H4 (cell line): ENCODE results near the gene TSPAN7. TPM values are rescaled to one million over a fixed set of nuclear protein-coding genes. Genes with fewer than 3 reads are reported as not detected.

ENCODE experiments used
- DNase-seq: peaks from one replicate; pipeline ENCODE4 v3.0.0-alpha.2; 2015; ENCODE audit warnings: low spot score
- total RNA-seq: library from RNA; depleted of rRNA; stranded (reverse); fragments of >200 nt; shearing (Covaris generic); gene quantifications from 2 replicates; pipeline ENCODE4 v1.2.3, GENCODE V29; 2014; rRNA removed

TSPAN7 gene
- total RNA-seq, 1 experiment from 2014 or later, result 14.6 TPM

DNA sequence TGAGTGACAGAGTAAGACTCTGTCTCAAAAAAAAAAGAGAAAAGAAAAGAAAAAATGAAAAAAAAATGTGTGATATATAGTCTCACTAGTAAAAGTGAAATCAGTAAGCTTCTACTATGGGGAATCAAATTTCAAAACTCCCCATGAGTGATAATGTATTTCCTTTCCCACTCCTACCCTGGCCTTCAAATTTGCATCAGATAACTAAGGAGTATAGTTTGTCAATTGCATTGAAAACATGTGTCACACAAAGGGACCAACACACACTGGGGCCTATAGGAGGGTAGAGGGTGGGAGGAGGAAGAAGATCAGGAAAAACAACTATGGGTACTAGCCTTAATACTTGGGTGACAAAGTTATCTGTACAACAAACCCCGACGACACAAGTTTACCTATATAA is 118.4 kb downstream of the TSPAN7 start:
- DNase-seq, result no peak

DNA sequence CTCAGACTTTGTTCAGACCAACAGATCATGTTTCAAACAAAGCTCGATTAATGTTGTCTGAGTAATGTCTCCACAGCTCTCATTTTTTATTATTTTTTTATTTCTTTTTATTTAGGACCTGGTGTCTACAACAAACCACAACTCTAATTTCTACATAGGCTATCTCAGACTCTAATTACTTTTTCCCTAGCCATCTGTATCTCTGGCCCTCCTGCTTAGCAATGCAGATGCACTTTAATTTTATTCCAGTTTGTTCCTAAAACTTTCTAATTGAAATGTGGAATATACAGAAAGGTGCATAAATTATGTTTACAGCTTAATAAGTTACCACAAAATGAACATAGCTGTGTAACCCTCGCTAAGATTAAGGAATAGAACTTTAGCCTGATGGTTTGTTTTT is 120.8 kb downstream of the TSPAN7 start:
- no peak for DNase-seq

DNA sequence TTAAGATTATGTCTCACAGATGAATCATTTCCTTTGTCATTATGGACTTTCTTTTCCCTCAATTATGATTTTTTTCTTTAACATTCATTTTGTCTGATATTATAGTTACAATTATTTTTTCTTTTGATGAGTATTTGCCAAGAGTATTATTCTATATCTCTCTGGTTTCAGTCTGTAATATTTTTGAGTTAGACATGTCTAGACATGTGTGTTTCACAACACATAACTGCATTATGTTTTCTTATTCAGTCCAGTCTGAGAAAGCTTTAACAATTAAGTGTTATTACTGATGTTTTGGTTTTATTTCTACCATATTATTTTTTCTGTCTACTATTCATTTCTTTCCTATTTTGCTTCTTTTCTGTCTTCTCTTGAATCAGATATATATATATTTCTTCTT is 131.6 kb downstream of the TSPAN7 start:
- DNase-seq, result no peak

- DNase-seq, result peak; percentile 43
These were observed 133.1 kb downstream of the TSPAN7 start for GRCh38 chrX:38694394-38694793.

DNA sequence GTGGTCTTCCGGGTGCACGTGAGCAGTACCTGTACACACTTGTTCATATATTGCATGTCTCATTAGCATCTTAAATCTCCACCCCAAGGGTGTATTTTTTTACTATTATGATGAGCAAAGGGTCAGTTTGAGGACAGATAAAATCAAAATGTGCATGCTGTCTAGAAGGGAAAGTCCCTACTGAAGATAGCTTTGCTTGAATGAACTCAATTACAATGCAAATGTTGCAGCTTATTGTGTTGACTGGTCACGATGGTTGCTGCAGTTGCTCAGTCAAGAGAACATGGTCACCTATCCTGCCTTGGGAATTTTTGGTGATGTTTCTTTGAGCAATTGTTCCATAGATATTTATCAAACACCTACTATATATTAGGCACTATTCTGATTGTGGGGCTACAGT is 136.1 kb downstream of the TSPAN7 start:
- DNase-seq, result no peak

GRCh38 chrX:38699121-38699520 is 137.8 kb downstream of the TSPAN7 start:
- DNase-seq, result no peak

GRCh38 chrX:38699696-38700095 is 138.4 kb downstream of the TSPAN7 start:
- DNase-seq, result no peak

DNA sequence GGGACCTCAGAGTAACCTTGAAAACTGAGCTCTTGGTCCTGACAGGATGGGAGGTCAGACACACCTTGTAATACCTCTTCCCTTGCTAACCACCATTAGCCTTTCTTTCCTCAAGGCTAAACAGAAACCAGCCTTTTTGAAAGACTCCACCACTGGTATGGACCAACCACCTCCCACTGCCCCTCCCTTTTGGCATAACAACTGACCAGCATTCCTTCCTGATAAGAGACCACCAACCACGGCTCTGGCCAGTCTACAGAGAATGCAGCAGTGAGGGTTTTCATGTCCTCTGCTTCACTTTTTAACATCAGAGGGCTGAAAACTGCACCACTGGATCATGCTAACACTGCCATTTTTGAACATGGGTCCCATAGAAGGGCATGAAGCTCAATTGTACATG is 139.7 kb downstream of the TSPAN7 start:
- peak; percentile 8 for DNase-seq

DNA sequence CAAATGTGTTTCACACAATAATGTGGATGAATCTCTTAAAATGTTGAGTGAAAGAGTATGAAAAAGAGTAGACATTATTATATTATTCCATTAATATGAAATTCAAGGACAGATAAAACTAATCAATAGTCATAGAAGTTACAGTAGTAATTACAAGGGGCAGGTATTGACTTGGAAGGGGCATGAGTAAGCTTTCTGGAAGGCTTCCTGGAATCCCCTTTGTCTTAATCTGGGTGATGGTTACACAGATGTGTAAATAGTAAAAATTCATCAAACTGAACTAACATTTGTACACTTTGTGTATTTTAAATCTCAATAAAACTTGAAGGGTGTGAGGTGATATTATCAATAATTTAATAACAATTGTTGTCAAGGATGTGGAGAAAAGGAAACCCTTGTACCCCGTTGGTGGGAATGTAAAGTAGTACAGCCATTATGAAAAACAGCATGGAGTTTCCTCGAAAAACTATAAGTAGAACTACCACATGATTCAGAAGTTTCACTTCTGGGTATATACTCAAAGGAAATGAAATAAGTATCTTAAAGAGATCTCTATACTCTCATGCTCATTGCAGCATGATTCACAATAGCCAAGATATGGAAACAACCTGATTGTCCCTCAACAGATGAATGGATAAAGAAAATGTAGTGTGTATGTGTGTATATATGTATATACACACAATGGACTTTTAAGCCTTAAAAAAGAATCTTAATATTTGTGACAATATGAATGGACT is 143.0 kb downstream of the TSPAN7 start:
- no peak for DNase-seq

DNA sequence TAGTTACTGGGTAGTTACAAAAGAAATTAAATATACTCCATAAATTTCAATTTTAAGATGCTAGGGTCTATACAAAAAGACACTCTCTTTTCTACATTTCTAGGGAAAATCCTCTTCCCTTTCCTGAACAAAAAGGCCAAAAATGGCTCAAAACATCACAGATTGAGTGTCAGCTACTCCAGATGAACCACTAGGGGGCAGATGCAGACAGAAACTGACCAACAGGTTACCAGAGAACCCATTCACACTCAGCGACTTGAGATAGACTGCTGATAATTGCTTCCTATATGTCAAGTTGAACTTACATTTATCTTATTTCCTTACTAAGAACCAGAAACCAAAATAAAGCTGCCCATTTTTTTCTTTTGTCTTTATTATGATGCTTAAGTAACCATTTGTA is 156.5 kb downstream of the TSPAN7 start:
- peak; percentile 28 for DNase-seq

- DNase-seq, result no peak
These were observed 157.0 kb downstream of the TSPAN7 start for GRCh38 chrX:38718311-38718710.

GRCh38 chrX:38726612-38727011 is 165.3 kb downstream of the TSPAN7 start:
- peak; percentile 26 for DNase-seq

GRCh38 chrX:38727668-38728067 is 166.3 kb downstream of the TSPAN7 start:
- DNase-seq, result no peak

DNA sequence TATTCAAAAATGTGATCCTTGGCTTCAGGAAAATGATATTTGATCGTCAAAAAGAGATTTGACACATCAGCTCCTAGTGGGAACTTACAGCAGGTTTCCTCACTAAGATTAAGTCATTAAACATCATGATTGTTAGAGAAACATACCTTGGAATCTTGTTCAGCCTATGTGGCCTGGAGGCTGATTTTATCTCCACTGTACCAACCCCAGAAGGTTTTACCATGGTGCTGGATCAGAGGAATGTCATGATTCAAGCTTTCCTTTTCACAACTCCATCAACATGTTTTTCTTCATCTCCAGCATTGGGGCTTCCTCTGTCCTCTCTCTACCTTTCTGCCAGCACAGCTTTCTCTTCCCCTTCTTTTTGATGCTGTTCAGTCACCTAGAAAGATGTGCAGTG is 171.5 kb downstream of the TSPAN7 start:
- no peak for DNase-seq

Other genes starting within 250 kb of the TSPAN7 start
- gene RPGR, start 234.0 kb upstream of the TSPAN7 start, total RNA-seq, result 7.1 and 10.5 TPM in 2 replicates
- gene OTC, start 208.9 kb upstream of the TSPAN7 start, total RNA-seq, result not detected in 2 replicates
- gene MID1IP1, start 239.9 kb downstream of the TSPAN7 start, total RNA-seq, result 37.5 and 48.9 TPM in 2 replicates